ENCODE results near the gene ZNF575. TPM values are rescaled to one million over a fixed set of nuclear protein-coding genes. Genes with fewer than 3 reads are reported as not detected.

ZNF575 gene
- polyA plus RNA-seq, 3 donors = 0.25 to 0.79 (median 0.29) TPM

DNA sequence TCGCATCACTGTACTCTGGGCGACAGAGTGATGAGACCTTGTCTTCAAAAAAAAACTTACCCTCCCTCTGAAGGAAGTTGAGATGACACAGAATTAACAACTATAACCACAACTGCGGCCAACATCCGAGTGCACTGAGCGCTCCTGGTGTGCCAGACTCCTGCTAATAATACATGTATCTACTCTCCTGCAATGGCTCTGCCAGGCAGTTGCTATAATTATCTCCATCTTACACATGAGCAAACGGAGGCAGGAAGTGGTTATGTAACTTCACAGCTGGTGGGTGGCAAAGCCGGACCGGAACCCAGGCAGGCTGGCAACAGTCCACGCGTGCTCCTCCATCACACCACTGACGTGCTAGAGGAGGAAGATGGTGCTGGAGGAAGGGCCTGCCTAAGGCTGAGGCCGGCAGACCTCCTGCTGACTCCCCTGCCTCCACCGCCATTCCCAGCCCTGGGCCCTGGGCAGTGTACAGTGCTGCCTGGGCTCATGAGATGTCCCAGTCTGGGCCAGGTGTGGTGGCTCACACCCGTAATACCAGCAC lies 29.8 kb downstream of the ZNF575 start:
- Histone ChIP-seq H2AFZ (ENCODE audit: insufficient read depth, low read depth, low read length, poor library complexity, severe bottlenecking) (peak overlapping the region; percentile 51), H3K4me2 (replicated peaks; ENCODE audit: extremely low read depth, low read length, poor library complexity, severe bottlenecking) (peak overlapping the region; percentile 30), H3K27me3 (ENCODE audit: control insufficient read depth in 2 of 2, insufficient read depth in 2 of 2, low read length in 2 of 2) (no peaks in the 10 kb centered on the region), H3K4me3 (replicated peaks in 1 of 3; ENCODE audit: low read depth in 2 of 3, low read length in 3 of 3) (peak overlapping the region in 1 of 3 experiments; percentile 19), H3K79me2 (ENCODE audit: insufficient read depth, low read length) (peaks cover 25% of the 10 kb centered on the region), H3K4me1 (ENCODE audit: control insufficient read depth in 1 of 2, insufficient read depth in 2 of 2, low read length in 2 of 2) (peaks cover 24 to 27% of the 10 kb centered on the region in 2 donors), H3K36me3 (replicated peaks in 1 of 2; ENCODE audit: control insufficient read depth in 1 of 2, insufficient read depth in 2 of 2, low read length in 2 of 2) (peaks cover 5 to 26% of the 10 kb centered on the region in 2 donors), H3K9me3 (replicated peaks in 1 of 2; ENCODE audit: control insufficient read depth in 1 of 2, insufficient read depth in 1 of 2, low read length in 2 of 2) (no peaks in the 10 kb centered on the region), H3K9ac (ENCODE audit: insufficient read depth, low read length, poor library complexity, severe bottlenecking) (peak overlapping the region; percentile 72), H3K27ac (ENCODE audit: low read depth in 1 of 2, low read length in 2 of 2) (peak overlapping the region; percentile 94 to 98), H4K20me1 (ENCODE audit: insufficient read depth, low read length) (no peaks in the 10 kb centered on the region)
- Mint-ChIP-seq H3K36me3 (peaks cover 35 to 47% of the 10 kb centered on the region in 2 donors), H3K4me3 (peak overlapping the region; percentile 41 to 67), H3K9me3 (peaks cover 0 to 3% (median 0%) of the 10 kb centered on the region in 7 donors), H3K27me3 (ENCODE audit: low read depth in 3 of 3) (peaks cover 0 to 4% (median 0%) of the 10 kb centered on the region in 3 donors), H3K4me1 (peaks cover 43% of the 10 kb centered on the region), H3K27ac (peak overlapping the region; percentile 90 to 99 (median 96))
- WGBS (ENCODE audit: insufficient coverage) = 0% methylated on average over 2 of the region's 14 CpGs
- DNase-seq = peak; percentile 90 to 96 (median 92)
- TF ChIP-seq, protein P1, sequence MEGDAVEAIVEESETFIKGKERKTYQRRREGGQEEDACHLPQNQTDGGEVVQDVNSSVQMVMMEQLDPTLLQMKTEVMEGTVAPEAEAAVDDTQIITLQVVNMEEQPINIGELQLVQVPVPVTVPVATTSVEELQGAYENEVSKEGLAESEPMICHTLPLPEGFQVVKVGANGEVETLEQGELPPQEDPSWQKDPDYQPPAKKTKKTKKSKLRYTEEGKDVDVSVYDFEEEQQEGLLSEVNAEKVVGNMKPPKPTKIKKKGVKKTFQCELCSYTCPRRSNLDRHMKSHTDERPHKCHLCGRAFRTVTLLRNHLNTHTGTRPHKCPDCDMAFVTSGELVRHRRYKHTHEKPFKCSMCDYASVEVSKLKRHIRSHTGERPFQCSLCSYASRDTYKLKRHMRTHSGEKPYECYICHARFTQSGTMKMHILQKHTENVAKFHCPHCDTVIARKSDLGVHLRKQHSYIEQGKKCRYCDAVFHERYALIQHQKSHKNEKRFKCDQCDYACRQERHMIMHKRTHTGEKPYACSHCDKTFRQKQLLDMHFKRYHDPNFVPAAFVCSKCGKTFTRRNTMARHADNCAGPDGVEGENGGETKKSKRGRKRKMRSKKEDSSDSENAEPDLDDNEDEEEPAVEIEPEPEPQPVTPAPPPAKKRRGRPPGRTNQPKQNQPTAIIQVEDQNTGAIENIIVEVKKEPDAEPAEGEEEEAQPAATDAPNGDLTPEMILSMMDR (IDR thresholded peaks at IDR 0.05) = no peak
- intact Hi-C loops (cut with micrococcal nuclease) = no loop called here

DNA sequence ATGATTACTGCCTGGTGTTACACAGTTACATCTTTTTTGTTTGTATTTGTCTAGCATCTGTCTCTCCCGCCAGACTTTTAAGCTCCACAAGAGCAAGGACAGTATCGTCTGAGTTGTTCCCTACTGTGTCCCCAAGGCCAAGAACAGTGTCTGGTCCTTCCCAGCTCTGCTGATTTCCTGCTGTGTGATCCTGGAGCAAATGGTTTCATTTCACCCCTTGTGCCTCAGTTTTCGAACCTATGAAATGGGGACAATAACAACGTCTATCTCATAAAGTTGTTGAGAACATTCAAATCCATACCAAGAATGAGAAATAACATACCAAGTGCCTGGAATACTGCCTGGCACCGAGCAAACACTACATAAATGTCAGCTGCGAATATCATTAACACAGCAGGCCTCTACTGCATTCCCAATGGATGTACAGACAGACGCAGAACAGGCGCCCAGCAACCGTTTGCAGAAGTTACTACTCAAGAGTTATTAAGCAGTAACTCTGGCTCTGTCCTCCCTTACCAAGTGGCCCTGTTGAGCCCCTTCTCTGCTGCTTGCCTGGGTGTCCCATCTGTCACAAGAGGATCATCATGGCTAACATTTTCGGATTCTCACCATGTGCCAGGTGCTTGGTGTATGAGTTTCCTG lies 30.9 kb downstream of the ZNF575 start:
- H3K4me2 ChIP-seq (replicated peaks; ENCODE audit: extremely low read depth, low read length, poor library complexity, severe bottlenecking) = no peak overlapping the region
- WGBS (ENCODE audit: insufficient coverage) = 65% methylated on average over 7 of the region's 10 CpGs
- H3K27ac ChIP-seq (ENCODE audit: low read depth in 1 of 2, low read length in 2 of 2) = peak overlapping the region in 1 of 2 donors; percentile 94
- H4K20me1 ChIP-seq (ENCODE audit: insufficient read depth, low read length) = no peaks in the 10 kb centered on the region
- Mint-ChIP-seq H3K27ac (peak overlapping the region; percentile 90 to 99 (median 96)), H3K4me1 (peaks cover 43% of the 10 kb centered on the region), H3K4me3 (no peak overlapping the region), H3K27me3 (ENCODE audit: low read depth in 3 of 3) (peaks cover 0 to 4% (median 0%) of the 10 kb centered on the region in 3 donors), H3K36me3 (peaks cover 29 to 38% of the 10 kb centered on the region in 2 donors), H3K9me3 (peaks cover 0 to 3% (median 0%) of the 10 kb centered on the region in 7 donors)
- no peak for DNase-seq
- H3K27me3 ChIP-seq (ENCODE audit: control insufficient read depth in 2 of 2, insufficient read depth in 2 of 2, low read length in 2 of 2) = no peaks in the 10 kb centered on the region
- H2AFZ ChIP-seq (ENCODE audit: insufficient read depth, low read depth, low read length, poor library complexity, severe bottlenecking) = no peak overlapping the region
- intact Hi-C loops (cut with micrococcal nuclease) = no loop called here
- H3K4me1 ChIP-seq (ENCODE audit: control insufficient read depth in 1 of 2, insufficient read depth in 2 of 2, low read length in 2 of 2) = peaks cover 24 to 27% of the 10 kb centered on the region in 2 donors
- no peaks in the 10 kb centered on the region for H3K9me3 ChIP-seq (replicated peaks in 1 of 2; ENCODE audit: control insufficient read depth in 1 of 2, insufficient read depth in 1 of 2, low read length in 2 of 2)
- H3K4me3 ChIP-seq (replicated peaks in 1 of 3; ENCODE audit: low read depth in 2 of 3, low read length in 3 of 3) = no peak overlapping the region
- TF ChIP-seq, protein P1 (IDR thresholded peaks at IDR 0.05) = no peak
- peaks cover 25% of the 10 kb centered on the region for H3K79me2 ChIP-seq (ENCODE audit: insufficient read depth, low read length)
- H3K9ac ChIP-seq (ENCODE audit: insufficient read depth, low read length, poor library complexity, severe bottlenecking) = no peak overlapping the region
- peaks cover 0 to 21% of the 10 kb centered on the region in 2 donors for H3K36me3 ChIP-seq (replicated peaks in 1 of 2; ENCODE audit: control insufficient read depth in 1 of 2, insufficient read depth in 2 of 2, low read length in 2 of 2)
